Mesenchymal stem cell (in vitro differentiated cells and primary cell): ENCODE results near the gene IFT172.

Source experiments
- DNase-seq: peaks from one replicate; pipeline ENCODE4 v3.0.0-alpha.2; 2013
- H2AFZ ChIP-seq: one replicate; pipeline ENCODE4 v1.6.1; 2013; ENCODE audit warnings: low read depth, mild to moderate bottlenecking, control low read depth, inconsistent platforms, low read length, moderate library complexity
- H2AK5ac ChIP-seq: 2 replicates; pipeline ENCODE4 v1.6.1; 2013; ENCODE audit warnings: low read length, moderate library complexity, mild to moderate bottlenecking, inconsistent platforms; ENCODE audit not compliant: severe bottlenecking
- H2BK120ac ChIP-seq: one replicate; pipeline ENCODE4 v1.6.1; 2013; ENCODE audit warnings: low read depth, mild to moderate bottlenecking, inconsistent platforms, low read length, moderate library complexity
- H2BK12ac ChIP-seq, 2 experiments: one replicate each; pipeline ENCODE4 v1.6.1; 2013; ENCODE audit warnings: inconsistent platforms in 2 of 2, low read length in 2 of 2, mild to moderate bottlenecking in 2 of 2, moderate library complexity in 2 of 2, control low read depth in 1 of 2
- H2BK15ac ChIP-seq: one replicate; pipeline ENCODE4 v1.6.1; 2013; ENCODE audit warnings: mild to moderate bottlenecking, low read depth, inconsistent platforms; ENCODE audit not compliant: poor library complexity, severe bottlenecking
- H2BK5ac ChIP-seq: 2 replicates; pipeline ENCODE4 v1.6.1; 2013; ENCODE audit warnings: low read depth, mild to moderate bottlenecking, low read length, control low read depth, inconsistent platforms; ENCODE audit not compliant: poor library complexity, severe bottlenecking
- H3K14ac ChIP-seq, 2 experiments: one replicate each; pipeline ENCODE4 v1.6.1; 2013; ENCODE audit warnings: inconsistent platforms in 2 of 2, low read length in 2 of 2, control low read depth in 1 of 2, mild to moderate bottlenecking in 1 of 2, moderate library complexity in 1 of 2
- H3K18ac ChIP-seq, 2 experiments: one replicate each; pipeline ENCODE4 v1.6.1; 2013; ENCODE audit warnings: inconsistent platforms in 2 of 2, low read length in 2 of 2, control low read depth in 1 of 2, low read depth in 1 of 2, mild to moderate bottlenecking in 1 of 2
- H3K23ac ChIP-seq, 2 experiments: one replicate each; pipeline ENCODE4 v1.6.1; 2013; ENCODE audit warnings: inconsistent platforms in 2 of 2, low read length in 2 of 2, mild to moderate bottlenecking in 2 of 2, moderate library complexity in 2 of 2, control low read depth in 1 of 2
- H3K27ac ChIP-seq: 2 replicates; pipeline ENCODE4 v1.5.1; 2013; ENCODE audit warnings: mild to moderate bottlenecking, moderate library complexity, low read length, control low read depth, inconsistent platforms; ENCODE audit not compliant: poor library complexity, severe bottlenecking
- H3K27me3 ChIP-seq, 2 experiments: 2 replicates each; pipeline versions ENCODE4 v1.6.1 to v1.7.0; 2013; ENCODE audit warnings: low read length in 2 of 2, mild to moderate bottlenecking in 2 of 2, moderate library complexity in 2 of 2, control low read depth in 1 of 2, inconsistent platforms in 1 of 2; ENCODE audit not compliant: control insufficient read depth in 1 of 2, insufficient read depth in 1 of 2
- H3K36me3 ChIP-seq, 2 experiments: 2 replicates each; pipeline versions ENCODE4 v1.6.1 to v1.7.0; 2013; ENCODE audit warnings: low read length in 2 of 2, control low read depth in 1 of 2, inconsistent platforms in 1 of 2, low read depth in 1 of 2, mild to moderate bottlenecking in 1 of 2; ENCODE audit not compliant: insufficient read depth in 2 of 2, control insufficient read depth in 1 of 2
- H3K4ac ChIP-seq, 2 experiments: one replicate each; pipeline ENCODE4 v1.6.1; 2013; ENCODE audit warnings: inconsistent platforms in 2 of 2, low read length in 2 of 2, mild to moderate bottlenecking in 2 of 2, moderate library complexity in 2 of 2, control low read depth in 1 of 2, low read depth in 1 of 2
- H3K4me1 ChIP-seq: 2 replicates; pipeline ENCODE4 v1.6.1; 2013; ENCODE audit warnings: low read depth, low read length, control low read depth; ENCODE audit not compliant: control insufficient read depth, insufficient read depth
- H3K4me2 ChIP-seq: 2 replicates; pipeline ENCODE4 v1.6.1; 2013; ENCODE audit warnings: low read length, mild to moderate bottlenecking, inconsistent platforms; ENCODE audit not compliant: poor library complexity, severe bottlenecking
- H3K4me3 ChIP-seq, 2 experiments: 2 replicates each; pipeline versions ENCODE4 v1.5.1 to v1.7.0; 2013; ENCODE audit warnings: low read length in 2 of 2, mild to moderate bottlenecking in 2 of 2, control low read depth in 1 of 2, low read depth in 1 of 2; ENCODE audit not compliant: insufficient read depth in 1 of 2
- H3K79me1 ChIP-seq: replicated peaks from 2 replicates; pipeline ENCODE4 v1.6.1; 2013; ENCODE audit warnings: mild to moderate bottlenecking, control low read depth, low read length, inconsistent platforms; ENCODE audit not compliant: poor library complexity, severe bottlenecking
- H3K9ac ChIP-seq: 2 replicates; pipeline ENCODE4 v1.7.0; 2013; ENCODE audit warnings: mild to moderate bottlenecking, low read length, moderate library complexity
- H3K9me3 ChIP-seq: 2 replicates; pipeline ENCODE4 v1.7.0; 2013; ENCODE audit warnings: mild to moderate bottlenecking, low read length; ENCODE audit not compliant: control insufficient read depth
- H4K8ac ChIP-seq: one replicate; pipeline ENCODE4 v1.6.1; 2013; ENCODE audit warnings: inconsistent platforms, mild to moderate bottlenecking, low read length, moderate library complexity
- H4K91ac ChIP-seq: one replicate; pipeline ENCODE4 v1.6.1; 2013; ENCODE audit warnings: mild to moderate bottlenecking, low read length, inconsistent platforms
- WGBS: methylation state at CpG from one replicate; pipeline ENCODE4 v1.1.7; 2013; ENCODE audit warnings: mixed read lengths; 5-methylcytosine and 5-hydroxymethylcytosine counted together

Gene IFT172

GRCh38 chr2:27409321-27410073 is 80.0 kb downstream of the IFT172 start, which contains the start of gene PPM1G:
TSS of gene PPM1G (minus strand) at chr2:27409591. CDS start at chr2:27409422, 169 bp downstream.
- Histone ChIP-seq H2BK120ac (peak within 1 kb of the TSS; percentile 19), H3K4me1 (peaks cover 2% of the 10 kb centered on the region), H2AK5ac (peak within 1 kb of the TSS; percentile 57), H3K9me3 (no peaks in the 10 kb centered on the region), H3K36me3 (peaks cover 5 to 8% of the 10 kb centered on the region in 2 experiments), H3K23ac (peak within 1 kb of the TSS; percentile 79 to 100), H4K91ac (peak within 1 kb of the TSS; percentile 75), H2BK5ac (peak within 1 kb of the TSS; percentile 70), H2BK15ac (peak within 1 kb of the TSS; percentile 23), H3K18ac (peak within 1 kb of the TSS; percentile 93 to 95), H3K9ac (peak within 1 kb of the TSS; percentile 90), H3K27ac (peak within 1 kb of the TSS; percentile 73), H2AFZ (peak within 1 kb of the TSS; percentile 98), H3K79me1 (no peaks in the 10 kb centered on the region), H3K4me2 (peak within 1 kb of the TSS; percentile 99), H3K4ac (peak within 1 kb of the TSS in 1 of 2 experiments; percentile 92), H4K8ac (peak within 1 kb of the TSS; percentile 86), H3K4me3 (peak within 1 kb of the TSS; percentile 96 to 100), H2BK12ac (peak within 1 kb of the TSS in 1 of 2 experiments; percentile 54), H3K14ac (peak within 1 kb of the TSS; percentile 66 to 91), H3K27me3 (no peaks in the 10 kb centered on the region)
- 2% methylated on average over 72 of the region's 82 CpGs for WGBS
- peak; percentile 93 for DNase-seq

GRCh38 chr2:27408601-27409320 is 80.8 kb downstream of the IFT172 start:
- Histone ChIP-seq H2BK5ac (peak overlapping the region; percentile 70), H3K18ac (peak overlapping the region; percentile 93 to 95), H2AK5ac (no peak overlapping the region), H3K27me3 (no peaks in the 10 kb centered on the region), H2BK12ac (peak overlapping the region in 1 of 2 experiments; percentile 54), H3K36me3 (peaks cover 5 to 8% of the 10 kb centered on the region in 2 experiments), H2AFZ (peak overlapping the region; percentile 98), H3K79me1 (no peaks in the 10 kb centered on the region), H3K4ac (peak overlapping the region in 1 of 2 experiments; percentile 92), H4K8ac (peak overlapping the region; percentile 75), H3K14ac (peak overlapping the region; percentile 66 to 91), H4K91ac (peak overlapping the region; percentile 75), H3K4me2 (peak overlapping the region; percentile 99), H3K23ac (peak overlapping the region; percentile 79 to 100), H3K4me1 (peaks cover 2% of the 10 kb centered on the region), H3K9me3 (no peaks in the 10 kb centered on the region), H3K4me3 (peak overlapping the region; percentile 96 to 100), H3K27ac (peak overlapping the region; percentile 2), H2BK120ac (peak overlapping the region; percentile 19), H3K9ac (peak overlapping the region; percentile 90), H2BK15ac (peak overlapping the region; percentile 23)
- 1% methylated on average over 31 of the region's 33 CpGs for WGBS
- peak; percentile 45 for DNase-seq

GRCh38 chr2:27407798-27408491 is 81.6 kb downstream of the IFT172 start:
- Histone ChIP-seq H2BK12ac (no peak overlapping the region), H3K9ac (peak overlapping the region; percentile 90), H3K4me1 (peaks cover 2% of the 10 kb centered on the region), H3K4me3 (peak overlapping the region in 1 of 2 experiments; percentile 96), H2BK15ac (no peak overlapping the region), H2BK5ac (no peak overlapping the region), H3K4me2 (peak overlapping the region; percentile 99), H3K36me3 (peaks cover 5 to 8% of the 10 kb centered on the region in 2 experiments), H4K8ac (no peak overlapping the region), H2BK120ac (no peak overlapping the region), H3K18ac (no peak overlapping the region), H3K27ac (no peak overlapping the region), H3K79me1 (no peaks in the 10 kb centered on the region), H3K9me3 (no peaks in the 10 kb centered on the region), H3K23ac (no peak overlapping the region), H3K14ac (no peak overlapping the region), H3K4ac (no peak overlapping the region), H3K27me3 (no peaks in the 10 kb centered on the region), H2AK5ac (no peak overlapping the region), H4K91ac (no peak overlapping the region), H2AFZ (peak overlapping the region; percentile 39)
- DNase-seq = peak; percentile 65
- WGBS = 48% methylated on average over 13 of the region's 16 CpGs
